ENCODE measurements around the gene SMOC2. TPM values are rescaled to one million over a fixed set of nuclear protein-coding genes. Genes with fewer than 3 reads are reported as not detected.

Gene SMOC2
- total and polyA plus RNA-seq, 4 experiments from 2014 or later, result not detected

DNA sequence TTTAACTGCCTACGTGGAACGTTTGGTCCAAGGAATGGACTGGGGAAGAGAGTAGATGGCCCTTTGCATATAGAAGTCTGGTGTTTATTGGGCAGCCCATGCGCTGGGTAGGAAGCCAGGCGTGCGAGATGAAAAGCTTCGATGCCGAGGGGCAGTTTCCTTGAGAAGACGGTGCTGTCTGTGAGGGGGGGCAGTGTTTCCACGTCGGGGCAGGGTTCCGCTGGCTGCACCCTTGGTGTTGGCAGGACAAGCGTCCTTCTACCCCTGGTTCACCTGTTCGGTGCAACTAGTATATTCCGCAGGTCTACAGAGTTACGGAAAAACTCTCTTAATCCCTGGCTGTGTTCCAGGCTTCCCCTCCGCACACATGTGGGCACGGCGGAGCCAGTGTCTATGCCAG lies 88.2 kb downstream of the SMOC2 start:
- no peak overlapping the region for H3K4me3 Mint-ChIP-seq
- no peak overlapping the region for H3K4me3 ChIP-seq (ENCODE audit: low read length in 2 of 2)
- H3K9me3 Mint-ChIP-seq, result no peaks in the 10 kb centered on the region
- no peak for DNase-seq
- H3K9me3 ChIP-seq (ENCODE audit: control insufficient read depth in 1 of 2, low read length in 2 of 2), result no peaks in the 10 kb centered on the region
- CTCF ChIA-PET (ENCODE audit: partially characterized antibody), result no interaction called here
- H3K27ac Mint-ChIP-seq, result no peak overlapping the region
- no peak overlapping the region for H3K27ac ChIP-seq (ENCODE audit: low read depth, low read length)
- intact Hi-C loops (cut with micrococcal nuclease), result no loop called here
- POLR2A ChIA-PET (ENCODE audit: partially characterized antibody), result no interaction called here
- H3K4me1 ChIP-seq (ENCODE audit: insufficient read depth, low read length), result no peaks in the 10 kb centered on the region
- peaks cover 0 to 2% of the 10 kb centered on the region in 2 donors for H3K27me3 Mint-ChIP-seq
- no peaks in the 10 kb centered on the region for H3K4me1 Mint-ChIP-seq
- H3K36me3 Mint-ChIP-seq, result no peaks in the 10 kb centered on the region
- H3K27me3 ChIP-seq (ENCODE audit: insufficient read depth, low read length), result no peaks in the 10 kb centered on the region
- H3K36me3 ChIP-seq (ENCODE audit: insufficient read depth, low read length), result no peaks in the 10 kb centered on the region

DNA sequence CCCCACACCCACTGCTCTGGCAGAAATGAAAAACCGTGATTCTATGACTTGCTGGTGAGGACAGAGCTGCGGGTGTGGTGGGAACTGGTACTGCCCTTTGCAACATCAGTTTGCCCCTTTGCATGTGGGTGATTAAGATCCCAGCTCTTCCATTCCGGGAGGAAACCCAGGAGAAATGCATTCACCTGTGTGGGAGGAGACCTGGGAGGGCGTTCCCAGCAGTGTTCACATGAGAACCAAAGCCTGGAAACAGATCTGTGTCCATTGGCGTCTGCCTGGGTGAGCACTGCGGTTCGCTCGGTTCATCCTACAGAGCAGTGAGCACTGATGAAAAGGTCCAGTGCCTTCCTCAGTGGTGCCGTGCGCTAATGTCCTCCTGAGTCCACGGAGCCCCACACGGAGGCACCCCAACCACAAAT lies 89.7 kb downstream of the SMOC2 start:
- Histone ChIP-seq H3K36me3 (ENCODE audit: insufficient read depth, low read length) (no peaks in the 10 kb centered on the region), H3K9me3 (ENCODE audit: control insufficient read depth in 1 of 2, low read length in 2 of 2) (no peaks in the 10 kb centered on the region), H3K4me3 (ENCODE audit: low read length in 2 of 2) (no peak overlapping the region), H3K4me1 (ENCODE audit: insufficient read depth, low read length) (no peaks in the 10 kb centered on the region), H3K27me3 (ENCODE audit: insufficient read depth, low read length) (no peaks in the 10 kb centered on the region), H3K27ac (ENCODE audit: low read depth, low read length) (no peak overlapping the region)
- Mint-ChIP-seq H3K36me3 (no peaks in the 10 kb centered on the region), H3K9me3 (no peaks in the 10 kb centered on the region), H3K27me3 (no peaks in the 10 kb centered on the region), H3K4me3 (no peak overlapping the region), H3K27ac (no peak overlapping the region), H3K4me1 (no peaks in the 10 kb centered on the region)
- DNase-seq, result no peak
- ChIA-PET POLR2A (ENCODE audit: partially characterized antibody) (no interaction called here), CTCF (ENCODE audit: partially characterized antibody) (no interaction called here)
- intact Hi-C loops (cut with micrococcal nuclease), result no loop called here

DNA sequence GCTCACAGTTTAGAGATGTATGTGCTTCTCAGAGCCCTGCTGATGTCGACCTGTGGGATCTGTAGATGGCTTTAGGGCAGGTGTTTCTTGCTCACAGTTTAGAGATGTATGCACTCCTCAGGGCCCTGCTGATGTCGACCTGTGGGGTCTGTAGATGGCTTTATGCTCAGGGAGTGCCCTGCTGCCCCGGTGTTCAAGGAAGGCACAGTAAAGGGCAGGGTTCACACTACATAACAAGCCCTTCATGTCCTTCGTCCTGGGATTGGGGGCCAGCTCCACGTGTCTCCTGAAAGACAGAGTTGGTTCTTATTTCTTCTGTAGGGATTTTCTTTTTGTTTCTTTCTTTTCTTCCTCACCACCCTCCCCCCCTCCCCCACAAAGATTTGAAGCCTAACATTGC lies 91.1 kb downstream of the SMOC2 start:
- H3K27me3 ChIP-seq (ENCODE audit: insufficient read depth, low read length), result no peaks in the 10 kb centered on the region
- Mint-ChIP-seq H3K4me3 (no peak overlapping the region), H3K9me3 (no peaks in the 10 kb centered on the region), H3K27ac (no peak overlapping the region), H3K27me3 (no peaks in the 10 kb centered on the region), H3K4me1 (no peaks in the 10 kb centered on the region), H3K36me3 (no peaks in the 10 kb centered on the region)
- H3K9me3 ChIP-seq (ENCODE audit: control insufficient read depth in 1 of 2, low read length in 2 of 2), result no peaks in the 10 kb centered on the region
- POLR2A ChIA-PET (ENCODE audit: partially characterized antibody), result no interaction called here
- H3K36me3 ChIP-seq (ENCODE audit: insufficient read depth, low read length), result no peaks in the 10 kb centered on the region
- H3K4me3 ChIP-seq (ENCODE audit: low read length in 2 of 2), result no peak overlapping the region
- intact Hi-C loops (cut with micrococcal nuclease), result no loop called here
- H3K27ac ChIP-seq (ENCODE audit: low read depth, low read length), result no peak overlapping the region
- CTCF ChIA-PET (ENCODE audit: partially characterized antibody), result interaction anchor here (0.7 kb wide), 1 partner anchor 18 kb away, joined by 3 read pairs; no protein-coding TSS in a partner anchor
- DNase-seq, result no peak
- no peaks in the 10 kb centered on the region for H3K4me1 ChIP-seq (ENCODE audit: insufficient read depth, low read length)

DNA sequence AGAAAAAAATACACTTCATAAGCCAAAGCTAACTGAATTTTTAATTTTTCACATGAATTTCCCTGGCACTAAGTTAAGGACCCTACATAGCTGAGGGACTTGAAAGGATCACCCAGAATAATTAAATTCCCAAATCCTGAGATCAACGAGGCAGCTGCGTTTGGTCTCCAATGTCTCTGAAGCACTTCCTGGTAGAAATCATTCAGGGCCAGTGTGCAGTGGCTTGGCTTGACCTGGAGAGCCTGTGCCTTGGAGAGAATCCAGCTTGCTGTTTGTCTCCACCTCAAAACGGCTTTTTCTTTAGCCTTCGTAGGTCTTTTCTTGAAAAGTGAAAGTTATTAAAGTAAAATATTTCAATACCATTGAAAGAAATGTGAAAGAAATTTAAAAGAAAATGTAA lies 92.4 kb downstream of the SMOC2 start:
- Mint-ChIP-seq H3K9me3 (no peaks in the 10 kb centered on the region), H3K4me1 (no peaks in the 10 kb centered on the region), H3K4me3 (no peak overlapping the region), H3K27ac (no peak overlapping the region), H3K27me3 (no peaks in the 10 kb centered on the region), H3K36me3 (no peaks in the 10 kb centered on the region)
- Histone ChIP-seq H3K4me3 (ENCODE audit: low read length in 2 of 2) (no peak overlapping the region), H3K27ac (ENCODE audit: low read depth, low read length) (no peak overlapping the region), H3K9me3 (ENCODE audit: control insufficient read depth in 1 of 2, low read length in 2 of 2) (no peaks in the 10 kb centered on the region), H3K36me3 (ENCODE audit: insufficient read depth, low read length) (no peaks in the 10 kb centered on the region), H3K27me3 (ENCODE audit: insufficient read depth, low read length) (no peaks in the 10 kb centered on the region), H3K4me1 (ENCODE audit: insufficient read depth, low read length) (no peaks in the 10 kb centered on the region)
- ChIA-PET CTCF (ENCODE audit: partially characterized antibody) (no interaction called here), POLR2A (ENCODE audit: partially characterized antibody) (no interaction called here)
- no peak for DNase-seq
- intact Hi-C loops (cut with micrococcal nuclease), result no loop called here

DNA sequence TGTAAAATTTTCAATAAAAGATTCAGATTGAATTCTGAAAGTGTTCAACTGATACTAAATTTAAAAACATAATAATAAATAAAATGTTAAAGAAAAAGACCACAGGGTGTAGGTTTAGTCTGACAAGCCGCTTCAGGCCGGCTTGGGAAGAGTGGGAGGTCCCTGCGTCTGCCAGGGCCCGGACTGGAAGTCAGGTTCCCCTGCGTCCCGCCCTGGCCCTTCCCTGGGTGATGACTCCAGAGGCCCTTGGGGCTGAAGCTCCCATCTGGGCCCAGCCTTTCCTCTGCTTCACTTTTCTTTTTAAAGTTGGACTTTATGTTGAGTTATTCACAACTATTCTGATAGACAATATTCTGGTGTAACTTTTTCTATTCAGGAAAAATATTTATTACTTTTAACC lies 93.3 kb downstream of the SMOC2 start:
- H3K27ac Mint-ChIP-seq, result no peak overlapping the region
- H3K36me3 Mint-ChIP-seq, result no peaks in the 10 kb centered on the region
- no peaks in the 10 kb centered on the region for H3K9me3 ChIP-seq (ENCODE audit: control insufficient read depth in 1 of 2, low read length in 2 of 2)
- H3K27me3 Mint-ChIP-seq, result peaks cover 0 to 1% of the 10 kb centered on the region in 2 donors
- H3K36me3 ChIP-seq (ENCODE audit: insufficient read depth, low read length), result no peaks in the 10 kb centered on the region
- no peak overlapping the region for H3K4me3 Mint-ChIP-seq
- POLR2A ChIA-PET (ENCODE audit: partially characterized antibody), result no interaction called here
- H3K9me3 Mint-ChIP-seq, result no peaks in the 10 kb centered on the region
- no peak for DNase-seq
- CTCF ChIA-PET (ENCODE audit: partially characterized antibody), result no interaction called here
- no peaks in the 10 kb centered on the region for H3K4me1 Mint-ChIP-seq
- no peak overlapping the region for H3K4me3 ChIP-seq (ENCODE audit: low read length in 2 of 2)
- H3K27ac ChIP-seq (ENCODE audit: low read depth, low read length), result no peak overlapping the region
- H3K4me1 ChIP-seq (ENCODE audit: insufficient read depth, low read length), result no peaks in the 10 kb centered on the region
- H3K27me3 ChIP-seq (ENCODE audit: insufficient read depth, low read length), result no peaks in the 10 kb centered on the region
- intact Hi-C loops (cut with micrococcal nuclease), result no loop called here

DNA sequence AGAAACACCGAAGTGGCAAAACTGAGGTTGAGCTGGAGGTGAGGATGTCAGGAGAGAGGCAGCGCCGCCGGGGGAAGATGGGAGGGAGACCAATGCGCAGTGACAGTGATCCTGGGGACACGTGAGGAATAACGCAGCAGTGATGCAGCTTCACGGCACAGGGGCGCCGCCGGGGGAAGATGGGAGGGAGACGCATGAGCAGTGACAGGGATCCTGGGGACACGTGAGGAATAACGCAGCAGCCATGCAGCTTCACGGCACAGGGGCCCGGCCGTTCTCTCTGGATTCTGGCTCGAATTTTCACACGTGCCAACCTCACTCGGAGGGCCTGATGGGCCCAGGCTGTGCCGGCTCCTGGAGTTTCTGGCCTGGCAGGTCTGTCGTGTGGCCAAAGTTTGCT lies 94.7 kb downstream of the SMOC2 start:
- Histone ChIP-seq H3K9me3 (ENCODE audit: control insufficient read depth in 1 of 2, low read length in 2 of 2) (no peaks in the 10 kb centered on the region), H3K4me3 (ENCODE audit: low read length in 2 of 2) (no peak overlapping the region), H3K4me1 (ENCODE audit: insufficient read depth, low read length) (no peaks in the 10 kb centered on the region), H3K27ac (ENCODE audit: low read depth, low read length) (no peak overlapping the region), H3K36me3 (ENCODE audit: insufficient read depth, low read length) (no peaks in the 10 kb centered on the region), H3K27me3 (ENCODE audit: insufficient read depth, low read length) (no peaks in the 10 kb centered on the region)
- DNase-seq, result no peak
- peaks cover 1 to 3% of the 10 kb centered on the region in 2 donors for H3K27me3 Mint-ChIP-seq
- ChIA-PET POLR2A (ENCODE audit: partially characterized antibody) (no interaction called here), CTCF (ENCODE audit: partially characterized antibody) (no interaction called here)
- no peaks in the 10 kb centered on the region for H3K4me1 Mint-ChIP-seq
- no peak overlapping the region for H3K4me3 Mint-ChIP-seq
- intact Hi-C loops (cut with micrococcal nuclease), result no loop called here
- H3K27ac Mint-ChIP-seq, result no peak overlapping the region
- no peaks in the 10 kb centered on the region for H3K36me3 Mint-ChIP-seq
- H3K9me3 Mint-ChIP-seq, result no peaks in the 10 kb centered on the region

DNA sequence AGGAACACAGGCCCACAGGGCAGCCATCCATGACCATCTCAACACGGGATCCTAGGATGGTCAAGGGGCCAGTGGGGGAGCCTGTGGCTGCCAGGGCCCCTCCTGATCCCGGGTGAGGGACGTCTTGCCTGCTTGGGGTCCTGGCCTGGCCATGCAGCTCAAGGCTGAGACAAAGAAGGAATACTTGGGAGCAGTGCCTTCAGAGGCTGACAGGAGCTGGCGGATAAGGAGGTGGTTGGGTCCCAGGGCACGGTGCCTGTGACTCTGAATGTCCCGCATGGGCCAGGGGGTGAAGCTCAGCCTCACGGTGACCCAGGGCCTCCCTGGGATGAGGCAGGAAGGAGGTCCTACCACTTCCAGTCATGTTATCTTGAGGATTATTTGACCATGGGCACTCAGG lies 95.2 kb downstream of the SMOC2 start:
- DNase-seq, result no peak
- ChIA-PET CTCF (ENCODE audit: partially characterized antibody) (no interaction called here), POLR2A (ENCODE audit: partially characterized antibody) (no interaction called here)
- Histone ChIP-seq H3K4me1 (ENCODE audit: insufficient read depth, low read length) (no peaks in the 10 kb centered on the region), H3K4me3 (ENCODE audit: low read length in 2 of 2) (no peak overlapping the region), H3K36me3 (ENCODE audit: insufficient read depth, low read length) (no peaks in the 10 kb centered on the region), H3K9me3 (ENCODE audit: control insufficient read depth in 1 of 2, low read length in 2 of 2) (no peaks in the 10 kb centered on the region), H3K27ac (ENCODE audit: low read depth, low read length) (no peak overlapping the region), H3K27me3 (ENCODE audit: insufficient read depth, low read length) (no peaks in the 10 kb centered on the region)
- Mint-ChIP-seq H3K27me3 (peaks cover 3 to 5% of the 10 kb centered on the region in 2 donors), H3K4me1 (no peaks in the 10 kb centered on the region), H3K4me3 (no peak overlapping the region), H3K36me3 (no peaks in the 10 kb centered on the region), H3K9me3 (no peaks in the 10 kb centered on the region), H3K27ac (no peak overlapping the region)
- intact Hi-C loops (cut with micrococcal nuclease), result no loop called here
